Neural cell (in vitro differentiated cells): ENCODE results near the gene IFNK. TPM values are rescaled to one million over a fixed set of nuclear protein-coding genes. Genes with fewer than 3 reads are reported as not detected.
A peak's percentile ranks its signal among the peaks of the same experiment; 100 is the strongest.

Experiments
- H2AFZ ChIP-seq: fragments of 200-600, 300-800 bp; sonication (generic), shearing (Covaris generic); 2 replicates; pipeline ENCODE4 v1.6.0; 2014; ENCODE audit warnings: low read depth, mild to moderate bottlenecking, antibody characterized with exemption, low read length, moderate library complexity
- H3F3A ChIP-seq: fragments of 200-600 bp; shearing (Covaris generic); 2 replicates; pipeline ENCODE4 v1.6.1; 2016; ENCODE audit warnings: mild to moderate bottlenecking, moderate library complexity, mixed read lengths, antibody characterized with exemption, low read length; ENCODE audit not compliant: insufficient read depth, poor library complexity, severe bottlenecking
- H3K27ac ChIP-seq: fragments of 200-600, 300-800 bp; sonication (generic), shearing (Covaris generic); 2 replicates; pipeline ENCODE4 v1.5.1; 2014; ENCODE audit warnings: mild to moderate bottlenecking, low read length, moderate library complexity
- H3K27me3 ChIP-seq: fragments of 300-800, 200-600 bp; sonication (generic), shearing (Covaris generic); 2 replicates; pipeline ENCODE4 v1.6.0; 2014; ENCODE audit warnings: mild to moderate bottlenecking, low read depth, low read length, moderate library complexity; ENCODE audit not compliant: insufficient read depth
- H3K36me3 ChIP-seq: fragments of 300-800, 200-600 bp; sonication (generic), shearing (Covaris generic); 2 replicates; pipeline ENCODE4 v1.5.1; 2014; ENCODE audit warnings: mild to moderate bottlenecking, antibody characterized with exemption, low read length, moderate library complexity; ENCODE audit not compliant: insufficient read depth
- H3K4me2 ChIP-seq: fragments of 300-800, 200-600 bp; sonication (generic), shearing (Covaris generic); 2 replicates; pipeline ENCODE4 v1.6.0; 2014; ENCODE audit warnings: mild to moderate bottlenecking, low read length
- H3K4me3 ChIP-seq: fragments of 300-800, 200-600 bp; sonication (generic), shearing (Covaris generic); 2 replicates; pipeline ENCODE4 v1.5.1; 2014; ENCODE audit warnings: mild to moderate bottlenecking, low read length, moderate library complexity
- H3K79me2 ChIP-seq: fragments of 200-600 bp; shearing (Covaris generic); replicated peaks from 2 replicates; pipeline ENCODE4 v1.6.0; 2014; ENCODE audit warnings: mild to moderate bottlenecking, low read length, moderate library complexity; ENCODE audit not compliant: insufficient read depth
- H3K9ac ChIP-seq: fragments of 300-800, 200-600 bp; sonication (generic), shearing (Covaris generic); 2 replicates; pipeline ENCODE4 v1.6.1; 2016; ENCODE audit warnings: mild to moderate bottlenecking, low read length, mixed read lengths
- H3K9me2 ChIP-seq: fragments of 200-600 bp; shearing (Covaris generic); 2 replicates; pipeline ENCODE4 v1.6.1; 2016; ENCODE audit warnings: mild to moderate bottlenecking, low read length, mixed read lengths; ENCODE audit not compliant: insufficient read depth
- H3K9me3 ChIP-seq: fragments of 200-600, 300-800 bp; sonication (generic), shearing (Covaris generic); 2 replicates; pipeline ENCODE4 v1.6.1; 2016; ENCODE audit warnings: mild to moderate bottlenecking, mixed run types, low read length, moderate library complexity, mixed read lengths
- H4K20me1 ChIP-seq: fragments of 200-600 bp; shearing (Covaris generic); 2 replicates; pipeline ENCODE4 v1.6.1; 2016; ENCODE audit warnings: mild to moderate bottlenecking, mixed run types; ENCODE audit not compliant: insufficient read depth
- EP300 ChIP-seq: fragments of 450-650 bp; conservative IDR thresholded peaks from 2 replicates; pipeline ENCODE4 v1.6.1; 2014; ENCODE audit warnings: antibody characterized with exemption, mild to moderate bottlenecking, moderate library complexity; ENCODE audit not compliant: poor library complexity, severe bottlenecking
- EZH2 ChIP-seq: fragments of 200-600, 300-800 bp; shearing (Covaris generic), sonication (generic); IDR thresholded peaks from 2 replicates; pipeline ENCODE4 v1.6.1; 2014; ENCODE audit warnings: antibody characterized with exemption, low read length, borderline replicate concordance, mild to moderate bottlenecking; ENCODE audit not compliant: insufficient read depth, poor library complexity, severe bottlenecking
- MXI1 ChIP-seq: fragments of 450-650 bp; conservative IDR thresholded peaks from 2 replicates; pipeline ENCODE4 v1.6.1; 2014; ENCODE audit warnings: antibody characterized with exemption, mild to moderate bottlenecking; ENCODE audit not compliant: poor library complexity, severe bottlenecking
- POLR2AphosphoS5 ChIP-seq: IDR thresholded peaks from 2 replicates; pipeline ENCODE4 v1.6.1; 2012
- RAD21 ChIP-seq: fragments of 450-650 bp; conservative IDR thresholded peaks from 2 replicates; pipeline ENCODE4 v1.6.1; 2014; ENCODE audit warnings: antibody characterized with exemption, mild to moderate bottlenecking, moderate library complexity
- SMC3 ChIP-seq: fragments of 450-650 bp; conservative IDR thresholded peaks from 2 replicates; pipeline ENCODE4 v1.6.1; 2014; ENCODE audit warnings: antibody characterized with exemption, mild to moderate bottlenecking, moderate library complexity; ENCODE audit not compliant: poor library complexity
- TAF1 ChIP-seq: IDR thresholded peaks from 2 replicates; pipeline ENCODE4 v1.6.1; 2012; ENCODE audit warnings: low read depth
- polyA plus RNA-seq: library from polyadenylated mRNA; depleted of rRNA; stranded (reverse); fragments of >200 nt; gene quantifications from 2 replicates; pipeline ENCODE4 v1.2.3, GENCODE V29; 2014
- TF ChIP-seq, protein P1 (sequence below): fragments of 450-650 bp; IDR thresholded peaks from 2 replicates; pipeline ENCODE4 v1.5.1; 2014; ENCODE audit warnings: antibody characterized with exemption, mild to moderate bottlenecking, moderate library complexity; ENCODE audit not compliant: poor library complexity, severe bottlenecking
- TF ChIP-seq, protein P2 (sequence below): IDR thresholded peaks from 2 replicates; pipeline ENCODE4 v1.6.1; 2012; ENCODE audit warnings: borderline replicate concordance

Gene IFNK
- polyA plus RNA-seq, 1 donor from 2014 or later, result not detected

DNA sequence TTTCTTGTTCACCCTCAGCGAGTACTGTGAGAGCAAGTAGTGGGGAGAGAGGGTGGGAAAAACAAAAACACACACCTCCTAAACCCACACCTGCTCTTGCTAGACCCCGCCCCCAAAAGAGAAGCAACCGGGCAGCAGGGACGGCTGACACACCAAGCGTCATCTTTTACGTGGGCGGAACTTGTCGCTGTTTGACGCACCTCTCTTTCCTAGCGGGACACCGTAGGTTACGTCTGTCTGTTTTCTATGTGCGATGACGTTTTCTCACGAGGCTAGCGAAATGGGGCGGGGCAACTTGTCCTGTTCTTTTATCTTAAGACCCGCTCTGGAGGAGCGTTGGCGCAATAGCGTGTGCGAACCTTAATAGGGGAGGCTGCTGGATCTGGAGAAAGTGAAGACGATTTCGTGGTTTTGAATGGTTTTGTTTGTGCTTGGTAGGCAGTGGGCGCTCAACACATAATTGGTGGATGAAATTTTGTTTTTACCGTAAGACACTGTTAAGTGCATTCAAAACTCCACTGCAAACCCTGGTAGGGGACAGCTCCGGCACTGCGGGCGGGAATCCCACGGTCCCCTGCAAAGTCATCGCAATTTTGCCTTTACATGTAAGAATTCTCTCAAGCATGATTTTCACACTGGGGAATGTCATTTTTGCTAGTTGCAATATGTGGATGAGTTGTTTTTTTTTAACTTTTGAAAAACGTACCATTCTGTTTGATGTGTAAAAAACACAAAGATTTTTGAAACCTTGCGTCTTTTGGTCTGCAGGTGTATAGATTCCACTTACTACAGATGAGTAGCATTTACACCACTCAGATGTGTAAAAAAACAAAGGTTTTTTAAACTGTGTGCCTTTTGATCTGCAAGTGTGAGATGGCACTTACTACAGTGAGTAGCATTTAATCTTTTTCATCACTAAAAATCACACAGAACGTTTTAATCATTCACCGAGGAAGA lies 49.8 kb downstream of the IFNK start:
- no peaks in the 10 kb centered on the region for H3K9me3 ChIP-seq
- H3F3A ChIP-seq, result peaks cover 18% of the 10 kb centered on the region
- H3K27ac ChIP-seq, result peak overlapping the region; percentile 94
- H3K79me2 ChIP-seq, result peaks cover 22% of the 10 kb centered on the region
- no peaks in the 10 kb centered on the region for H4K20me1 ChIP-seq
- H3K4me3 ChIP-seq, result peak overlapping the region; percentile 89
- H3K36me3 ChIP-seq, result no peaks in the 10 kb centered on the region
- H3K9me2 ChIP-seq, result no peaks in the 10 kb centered on the region
- TF ChIP-seq, protein P1, sequence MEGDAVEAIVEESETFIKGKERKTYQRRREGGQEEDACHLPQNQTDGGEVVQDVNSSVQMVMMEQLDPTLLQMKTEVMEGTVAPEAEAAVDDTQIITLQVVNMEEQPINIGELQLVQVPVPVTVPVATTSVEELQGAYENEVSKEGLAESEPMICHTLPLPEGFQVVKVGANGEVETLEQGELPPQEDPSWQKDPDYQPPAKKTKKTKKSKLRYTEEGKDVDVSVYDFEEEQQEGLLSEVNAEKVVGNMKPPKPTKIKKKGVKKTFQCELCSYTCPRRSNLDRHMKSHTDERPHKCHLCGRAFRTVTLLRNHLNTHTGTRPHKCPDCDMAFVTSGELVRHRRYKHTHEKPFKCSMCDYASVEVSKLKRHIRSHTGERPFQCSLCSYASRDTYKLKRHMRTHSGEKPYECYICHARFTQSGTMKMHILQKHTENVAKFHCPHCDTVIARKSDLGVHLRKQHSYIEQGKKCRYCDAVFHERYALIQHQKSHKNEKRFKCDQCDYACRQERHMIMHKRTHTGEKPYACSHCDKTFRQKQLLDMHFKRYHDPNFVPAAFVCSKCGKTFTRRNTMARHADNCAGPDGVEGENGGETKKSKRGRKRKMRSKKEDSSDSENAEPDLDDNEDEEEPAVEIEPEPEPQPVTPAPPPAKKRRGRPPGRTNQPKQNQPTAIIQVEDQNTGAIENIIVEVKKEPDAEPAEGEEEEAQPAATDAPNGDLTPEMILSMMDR, result peak; percentile 36
- TF ChIP-seq MXI1 (no peak), SMC3 (peak; percentile 69), POLR2AphosphoS5 (peak; percentile 96), EZH2 (no peak), EP300 (peak; percentile 82), RAD21 (peak; percentile 70), TAF1 (peak; percentile 84)
- TF ChIP-seq, protein P2, sequence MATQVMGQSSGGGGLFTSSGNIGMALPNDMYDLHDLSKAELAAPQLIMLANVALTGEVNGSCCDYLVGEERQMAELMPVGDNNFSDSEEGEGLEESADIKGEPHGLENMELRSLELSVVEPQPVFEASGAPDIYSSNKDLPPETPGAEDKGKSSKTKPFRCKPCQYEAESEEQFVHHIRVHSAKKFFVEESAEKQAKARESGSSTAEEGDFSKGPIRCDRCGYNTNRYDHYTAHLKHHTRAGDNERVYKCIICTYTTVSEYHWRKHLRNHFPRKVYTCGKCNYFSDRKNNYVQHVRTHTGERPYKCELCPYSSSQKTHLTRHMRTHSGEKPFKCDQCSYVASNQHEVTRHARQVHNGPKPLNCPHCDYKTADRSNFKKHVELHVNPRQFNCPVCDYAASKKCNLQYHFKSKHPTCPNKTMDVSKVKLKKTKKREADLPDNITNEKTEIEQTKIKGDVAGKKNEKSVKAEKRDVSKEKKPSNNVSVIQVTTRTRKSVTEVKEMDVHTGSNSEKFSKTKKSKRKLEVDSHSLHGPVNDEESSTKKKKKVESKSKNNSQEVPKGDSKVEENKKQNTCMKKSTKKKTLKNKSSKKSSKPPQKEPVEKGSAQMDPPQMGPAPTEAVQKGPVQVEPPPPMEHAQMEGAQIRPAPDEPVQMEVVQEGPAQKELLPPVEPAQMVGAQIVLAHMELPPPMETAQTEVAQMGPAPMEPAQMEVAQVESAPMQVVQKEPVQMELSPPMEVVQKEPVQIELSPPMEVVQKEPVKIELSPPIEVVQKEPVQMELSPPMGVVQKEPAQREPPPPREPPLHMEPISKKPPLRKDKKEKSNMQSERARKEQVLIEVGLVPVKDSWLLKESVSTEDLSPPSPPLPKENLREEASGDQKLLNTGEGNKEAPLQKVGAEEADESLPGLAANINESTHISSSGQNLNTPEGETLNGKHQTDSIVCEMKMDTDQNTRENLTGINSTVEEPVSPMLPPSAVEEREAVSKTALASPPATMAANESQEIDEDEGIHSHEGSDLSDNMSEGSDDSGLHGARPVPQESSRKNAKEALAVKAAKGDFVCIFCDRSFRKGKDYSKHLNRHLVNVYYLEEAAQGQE, result peak; percentile 96
- no peaks in the 10 kb centered on the region for H3K27me3 ChIP-seq
- H2AFZ ChIP-seq, result peak overlapping the region; percentile 47
- peak overlapping the region; percentile 76 for H3K4me2 ChIP-seq
- H3K9ac ChIP-seq, result peak overlapping the region; percentile 96

Other genes with a start within 250 kb of the IFNK start
- not detected in 2 replicates for gene EQTN, start 227.1 kb upstream of the IFNK start, polyA plus RNA-seq
- gene MOB3B, start 5.5 kb downstream of the IFNK start, polyA plus RNA-seq, result 1.8 and 2.2 TPM in 2 replicates
- gene C9orf72, start 49.2 kb downstream of the IFNK start, polyA plus RNA-seq, result 146 and 166 TPM in 2 replicates